B cell (primary cell): ENCODE results near the gene JAML. TPM values are rescaled to one million over a fixed set of nuclear protein-coding genes. Genes with fewer than 3 reads are reported as not detected.
A peak's percentile ranks its signal among the peaks of the same experiment; 100 is the strongest.

Source experiments
- ATAC-seq: fragments of 200-7000 bp; cut with Tn5 transposase; one replicate; pipeline ENCODE4 v1.10.0; 2021; ENCODE audit warnings: low read depth, mild to moderate bottlenecking, moderate number of reproducible peaks, moderate library complexity
- CTCF ChIA-PET: fragments of 350-600 bp; sonication (Branson Sonifier 250); formaldehyde crosslinking; loops from one replicate; lab custom pipeline; 2021; ENCODE audit warnings: antibody characterized with exemption, inconsistent platforms; lab: Charles Lee
- POLR2A ChIA-PET: fragments of 350-600 bp; sonication (Branson Sonifier 250); formaldehyde crosslinking; loops from one replicate; lab custom pipeline; 2021; ENCODE audit warnings: antibody characterized with exemption; lab: Charles Lee
- DNase-seq: peaks from one replicate; pipeline ENCODE4 v3.0.0; 2013
- H2AFZ ChIP-seq: 2 replicates; pipeline ENCODE4 v1.6.1; 2012; ENCODE audit warnings: mild to moderate bottlenecking, low read depth, low read length; ENCODE audit not compliant: insufficient read depth, poor library complexity, severe bottlenecking
- H3K27ac ChIP-seq, 2 donors: 1 replicate in 1 of 2; 2 replicates in 1 of 2; pipeline ENCODE4 v1.5.1; 2012 to 2013; ENCODE audit warnings: low read length in 2 of 2, mild to moderate bottlenecking in 2 of 2, moderate library complexity in 1 of 2
- H3K27me3 ChIP-seq, 4 experiments: fragments of 200-600 bp in 1 of 4; sonication (generic) in 1 of 4; replicated peaks in 1 of 4; 1 replicate in 2 of 4; 2 replicates in 2 of 4; pipeline versions ENCODE4 v1.6.1 to v1.7.0; 2013 to 2016; ENCODE audit warnings: low read length in 3 of 4, mild to moderate bottlenecking in 2 of 4, mixed read lengths in 1 of 4, moderate library complexity in 1 of 4; ENCODE audit not compliant: insufficient read depth in 4 of 4, control insufficient read depth in 3 of 4; ENCODE audit errors: control extremely low read depth in 1 of 4
- H3K36me3 ChIP-seq, 2 experiments: replicated peaks in 1 of 2; 1 replicate in 1 of 2; 2 replicates in 1 of 2; pipeline versions ENCODE4 v1.6.1 to v1.7.1; 2013; ENCODE audit warnings: low read length in 1 of 2; ENCODE audit not compliant: insufficient read depth in 2 of 2, control insufficient read depth in 1 of 2; ENCODE audit errors: control extremely low read depth in 1 of 2, extremely low read depth in 1 of 2
- H3K4me1 ChIP-seq, 2 donors: fragments of 200-600 bp in 1 of 2; sonication (generic) in 1 of 2; 1 replicate in 1 of 2; 2 replicates in 1 of 2; pipeline versions ENCODE4 v1.5.1 to v1.6.1; 2013 to 2017; ENCODE audit warnings: low read length in 2 of 2; ENCODE audit not compliant: control insufficient read depth in 2 of 2, insufficient read depth in 2 of 2
- H3K4me2 ChIP-seq: replicated peaks from 2 replicates; pipeline ENCODE3; 2012; ENCODE audit warnings: mild to moderate bottlenecking, low read depth, low read length; ENCODE audit not compliant: poor library complexity, severe bottlenecking
- H3K4me3 ChIP-seq, 5 experiments: fragments of 200-600 bp in 1 of 5; sonication (generic) in 1 of 5; 1 replicate in 3 of 5; 2 replicates in 2 of 5; pipeline versions ENCODE4 v1.5.1 to v1.7.0; 2011 to 2016; ENCODE audit warnings: low read length in 4 of 5, mild to moderate bottlenecking in 4 of 5, low read depth in 2 of 5, control low read depth in 1 of 5, moderate library complexity in 1 of 5; ENCODE audit not compliant: insufficient read depth in 1 of 5; ENCODE audit errors: control extremely low read depth in 1 of 5, extremely low read depth in 1 of 5
- H3K79me2 ChIP-seq: fragments of 200-600 bp; sonication (generic); one replicate; pipeline ENCODE4 v1.6.0; 2016; ENCODE audit warnings: low read length; ENCODE audit not compliant: control insufficient read depth, insufficient read depth
- H3K9ac ChIP-seq: fragments of 200-600 bp; sonication (generic); 2 replicates; pipeline ENCODE4 v1.6.1; 2017; ENCODE audit warnings: mild to moderate bottlenecking, low read length, moderate library complexity
- H3K9me3 ChIP-seq, 3 donors: one replicate each; pipeline versions ENCODE4 v1.6.1 to v1.7.1; 2013; ENCODE audit warnings: low read length in 2 of 3; ENCODE audit not compliant: control insufficient read depth in 2 of 3, insufficient read depth in 1 of 3; ENCODE audit errors: control extremely low read depth in 1 of 3
- H4K20me1 ChIP-seq: 2 replicates; pipeline ENCODE4 v1.6.0; 2012; ENCODE audit warnings: mild to moderate bottlenecking, low read length; ENCODE audit not compliant: insufficient read depth, control insufficient read depth, poor library complexity, severe bottlenecking
- H3K27ac Mint-ChIP-seq: one replicate; pipeline ENCODE4 v1.8.0; 2021; ENCODE audit warnings: mixed read lengths
- H3K27me3 Mint-ChIP-seq: one replicate; pipeline ENCODE4 v1.8.0; 2021; ENCODE audit warnings: mixed read lengths
- H3K4me1 Mint-ChIP-seq: one replicate; pipeline ENCODE4 v1.8.0; 2021; ENCODE audit warnings: mixed read lengths
- H3K4me3 Mint-ChIP-seq: one replicate; pipeline ENCODE4 v1.8.0; 2021; ENCODE audit warnings: mixed read lengths
- H3K9me3 Mint-ChIP-seq: one replicate; pipeline ENCODE4 v1.8.0; 2022; ENCODE audit warnings: mixed read lengths; ENCODE audit not compliant: insufficient read depth
- CTCF ChIP-seq: fragments of 200-600 bp; IDR thresholded peaks from one replicate; pipeline ENCODE4 v1.8.0; 2022; ENCODE audit warnings: antibody characterized with exemption, mild to moderate bottlenecking
- EZH2 ChIP-seq: IDR thresholded peaks from 2 replicates; pipeline ENCODE4 v1.6.1; 2012; ENCODE audit warnings: borderline replicate concordance, low read depth, mild to moderate bottlenecking, moderate library complexity, low read length; ENCODE audit not compliant: insufficient read depth, poor library complexity, severe bottlenecking
- WGBS: methylation state at CpG from one replicate; pipeline ENCODE4 v1.1.5; 2013; ENCODE audit warnings: missing lambda C conversion rate; ENCODE audit not compliant: insufficient coverage; 5-methylcytosine and 5-hydroxymethylcytosine counted together
- intact Hi-C: fragments of 100-400 bp; cut with micrococcal nuclease; formaldehyde crosslinking; loops from one replicate; pipeline ENCODE4 v1.10.0; 2022
- polyA plus RNA-seq: library from polyadenylated mRNA; depleted of rRNA; stranded (reverse); fragments of >200 nt; gene quantifications from 2 replicates; pipeline ENCODE4 v1.2.3, GENCODE V29; 2012
- total RNA-seq, 2 donors: library from RNA; stranded (reverse); fragments of 120-200 nt in 1 of 2; gene quantifications; 1 replicate in 1 of 2; 2 replicates in 1 of 2; pipeline versions ENCODE4 v1.2.3 to v1.2.4, GENCODE V29; 2013 to 2022

JAML gene
- total and polyA plus RNA-seq, 2 donors (not counting 1 experiment from before 2014, with no cell fraction given), result 1.0 to 9.6 TPM

GRCh38 chr11:118223992-118224391 is 819 bp downstream of the JAML start:
- ChIA-PET CTCF (interaction anchor here (0.8 to 1.4 kb wide), 4 partner anchors 9 to 127 kb away, joined by 3 to 6 read pairs (median 4); no protein-coding TSS in a partner anchor), POLR2A (no interaction called here)
- H3K9ac ChIP-seq, result no peak overlapping the region
- H3K27me3 ChIP-seq, result peaks cover 0 to 38% (median 28%) of the 10 kb centered on the region in 4 experiments
- peaks cover 53% of the 10 kb centered on the region in 2 donors for H3K4me1 ChIP-seq
- H4K20me1 ChIP-seq, result no peaks in the 10 kb centered on the region
- ATAC-seq (no peak), DNase-seq (no peak)
- H3K79me2 ChIP-seq, result no peaks in the 10 kb centered on the region
- no peak overlapping the region for H2AFZ ChIP-seq
- H3K9me3 ChIP-seq, result no peaks in the 10 kb centered on the region
- 20% methylated on average over 4 of the region's 6 CpGs for WGBS
- H3K4me3 Mint-ChIP-seq, result peak overlapping the region; percentile 46
- no peak overlapping the region for H3K27ac ChIP-seq
- intact Hi-C loops, result loop anchor here (10.0 kb wide), 1 partner anchor 209 kb away; no protein-coding TSS in a partner anchor
- H3K27ac Mint-ChIP-seq, result no peak overlapping the region
- H3K36me3 ChIP-seq, result no peaks in the 10 kb centered on the region
- H3K27me3 Mint-ChIP-seq, result peaks cover 40% of the 10 kb centered on the region
- no peaks in the 10 kb centered on the region for H3K9me3 Mint-ChIP-seq
- H3K4me3 ChIP-seq, result peak overlapping the region in 1 of 5 experiments; percentile 88
- TF ChIP-seq CTCF (no peak), EZH2 (no peak)
- H3K4me1 Mint-ChIP-seq, result peaks cover 49% of the 10 kb centered on the region
- no peak overlapping the region for H3K4me2 ChIP-seq

- DNase-seq, result no peak
- H3K9me3 Mint-ChIP-seq, result no peaks in the 10 kb centered on the region
- TF ChIP-seq EZH2 (no peak), CTCF (no peak)
- H3K27me3 Mint-ChIP-seq, result peaks cover 44% of the 10 kb centered on the region
- peak overlapping the region in 1 of 5 experiments; percentile 88 for H3K4me3 ChIP-seq
- no peak for ATAC-seq
- ChIA-PET POLR2A (no interaction called here), CTCF (no interaction called here)
- H2AFZ ChIP-seq, result no peak overlapping the region
- no peaks in the 10 kb centered on the region for H3K9me3 ChIP-seq
- H3K4me1 Mint-ChIP-seq, result peaks cover 47% of the 10 kb centered on the region
- no peak overlapping the region for H3K27ac Mint-ChIP-seq
- intact Hi-C loops, result loop anchor here (10.0 kb wide), 1 partner anchor 209 kb away; no protein-coding TSS in a partner anchor
- H3K4me2 ChIP-seq, result no peak overlapping the region
- H3K27me3 ChIP-seq, result peaks cover 0 to 38% (median 32%) of the 10 kb centered on the region in 4 experiments
- H4K20me1 ChIP-seq, result no peaks in the 10 kb centered on the region
- no CpG with 5 or more reads among the region's 2 CpGs for WGBS
- H3K4me3 Mint-ChIP-seq, result peak overlapping the region; percentile 46
- no peaks in the 10 kb centered on the region for H3K79me2 ChIP-seq
- no peaks in the 10 kb centered on the region for H3K36me3 ChIP-seq
- peaks cover 49% of the 10 kb centered on the region in 2 donors for H3K4me1 ChIP-seq
- no peak overlapping the region for H3K9ac ChIP-seq
- no peak overlapping the region for H3K27ac ChIP-seq
Measured at GRCh38 chr11:118223570-118223969, 1.2 kb downstream of the JAML start.
